ENCODE data around the gene RNF130. TPM values are rescaled to one million over a fixed set of nuclear protein-coding genes. Genes with fewer than 3 reads are reported as not detected.

Gene RNF130
- polyA plus RNA-seq, 1 experiment, result 32.7 TPM

GRCh38 chr5:179926657-179927056, 144.9 kb downstream of the RNF130 start:
- ChIA-PET CTCF (no interaction called here), POLR2A (no interaction called here)
- H3K27me3 ChIP-seq (ENCODE audit: control insufficient read depth, insufficient read depth, low read length), result no peaks in the 10 kb centered on the region; the same call in 1 of the 2 replicates
- H3K36me3 ChIP-seq (ENCODE audit: control insufficient read depth, insufficient read depth, low read length), result no peaks in the 10 kb centered on the region
- DNase-seq (ENCODE audit: low read depth), result no peak
- no peak overlapping the region for H3K4me3 ChIP-seq (ENCODE audit: low read depth, low read length)
- TF ChIP-seq CTCF (IDR thresholded peaks at IDR 0.05; ENCODE audit: insufficient read depth, low read depth, low read length), result no peak

GRCh38 chr5:179923436-179923835, 148.1 kb downstream of the RNF130 start:
- Histone ChIP-seq H3K27me3 (ENCODE audit: control insufficient read depth, insufficient read depth, low read length) (peaks cover 4% of the 10 kb centered on the region), H3K36me3 (ENCODE audit: control insufficient read depth, insufficient read depth, low read length) (no peaks in the 10 kb centered on the region), H3K4me3 (ENCODE audit: low read depth, low read length) (no peak overlapping the region)
- ChIA-PET CTCF (interaction anchor here (1.0 to 1.8 kb wide), 5 partner anchors 9 to 18 kb away, joined by 3 to 5 read pairs (median 3); no protein-coding TSS in a partner anchor), POLR2A (no interaction called here)
- no peak for DNase-seq (ENCODE audit: low read depth)
- no peak for TF ChIP-seq CTCF (IDR thresholded peaks at IDR 0.05; ENCODE audit: insufficient read depth, low read depth, low read length)

- Histone ChIP-seq H3K4me3 (ENCODE audit: low read depth, low read length) (no peak overlapping the region), H3K27me3 (ENCODE audit: control insufficient read depth, insufficient read depth, low read length) (peaks cover 4% of the 10 kb centered on the region), H3K36me3 (ENCODE audit: control insufficient read depth, insufficient read depth, low read length) (no peaks in the 10 kb centered on the region)
- no peak for TF ChIP-seq CTCF (IDR thresholded peaks at IDR 0.05; ENCODE audit: insufficient read depth, low read depth, low read length)
- ChIA-PET POLR2A (no interaction called here), CTCF (interaction anchor here (2.5 kb wide), 1 partner anchor 12 kb away, joined by 12 read pairs; no protein-coding TSS in a partner anchor)
- no peak for DNase-seq (ENCODE audit: low read depth)
These were observed 151.4 kb downstream of the RNF130 start for GRCh38 chr5:179920175-179920574.

- ChIA-PET POLR2A (no interaction called here), CTCF (no interaction called here)
- Histone ChIP-seq H3K27me3 (ENCODE audit: control insufficient read depth, insufficient read depth, low read length) (peaks cover 4% of the 10 kb centered on the region), H3K4me3 (ENCODE audit: low read depth, low read length) (no peak overlapping the region), H3K36me3 (ENCODE audit: control insufficient read depth, insufficient read depth, low read length) (no peaks in the 10 kb centered on the region)
- DNase-seq (ENCODE audit: low read depth), result no peak
- no peak for TF ChIP-seq CTCF (IDR thresholded peaks at IDR 0.05; ENCODE audit: insufficient read depth, low read depth, low read length)
These were observed 152.0 kb downstream of the RNF130 start for GRCh38 chr5:179919487-179920060.

- no peak for TF ChIP-seq CTCF (IDR thresholded peaks at IDR 0.05; ENCODE audit: insufficient read depth, low read depth, low read length)
- no peak for DNase-seq (ENCODE audit: low read depth)
- Histone ChIP-seq H3K27me3 (ENCODE audit: control insufficient read depth, insufficient read depth, low read length) (peaks cover 4% of the 10 kb centered on the region), H3K4me3 (ENCODE audit: low read depth, low read length) (no peak overlapping the region), H3K36me3 (ENCODE audit: control insufficient read depth, insufficient read depth, low read length) (no peaks in the 10 kb centered on the region)
- POLR2A ChIA-PET, result no interaction called here
- CTCF ChIA-PET, result no interaction called here
These were observed 152.6 kb downstream of the RNF130 start for GRCh38 chr5:179918742-179919486.
